ENCODE results near the gene LIN9.

LIN9 gene

GRCh38 chr1:226353698-226354525 lies 44.9 kb upstream of the LIN9 start:
- Histone ChIP-seq H3K79me2 (ENCODE audit: control insufficient read depth, insufficient read depth, low read length, poor library complexity) (no peaks in the 10 kb centered on the region), H3K14ac (ENCODE audit: low read length) (no peak overlapping the region), H4K91ac (ENCODE audit: low read depth, low read length) (no peak overlapping the region), H2AK5ac (ENCODE audit: low read length) (no peak overlapping the region), H2BK12ac (ENCODE audit: low read length) (no peak overlapping the region), H3K9me3 (ENCODE audit: insufficient read depth, low read depth, low read length) (no peaks in the 10 kb centered on the region), H3K27ac (ENCODE audit: low read depth, low read length) (no peak overlapping the region), H3K36me3 (ENCODE audit: control insufficient read depth in 1 of 2, insufficient read depth in 2 of 2, low read length in 2 of 2) (peaks cover 3 to 12% of the 10 kb centered on the region in 2 experiments), H3K27me3 (ENCODE audit: insufficient read depth, low read length) (no peaks in the 10 kb centered on the region), H3K4me3 (ENCODE audit: low read depth, low read length) (no peak overlapping the region), H4K8ac (ENCODE audit: low read depth, low read length) (no peak overlapping the region), H3K4me2 (ENCODE audit: low read length) (no peak overlapping the region), H3K4ac (ENCODE audit: low read depth, low read length) (no peak overlapping the region), H3K4me1 (ENCODE audit: control insufficient read depth in 1 of 2, insufficient read depth in 2 of 2, low read length in 2 of 2) (peaks cover 6% of the 10 kb centered on the region in 2 experiments), H2BK5ac (ENCODE audit: low read depth, low read length, poor library complexity) (no peak overlapping the region), H3K9ac (ENCODE audit: low read length) (no peak overlapping the region), H2AFZ (ENCODE audit: insufficient read depth, low read length, poor library complexity) (no peak overlapping the region), H2BK120ac (ENCODE audit: insufficient read depth, low read length, poor library complexity) (no peak overlapping the region), H3K18ac (ENCODE audit: low read length) (no peak overlapping the region), H3K79me1 (ENCODE audit: low read length) (no peaks in the 10 kb centered on the region), H4K12ac (ENCODE audit: low read depth, low read length) (no peak overlapping the region), H3K23ac (ENCODE audit: low read length) (no peak overlapping the region)
- DNase-seq = no peak
- no CpG with 5 or more reads among the region's 15 CpGs for WGBS (ENCODE audit: extremely low coverage, insufficient coverage, insufficient read length)

- Histone ChIP-seq H2BK120ac (ENCODE audit: insufficient read depth, low read length, poor library complexity) (no peak overlapping the region), H3K27me3 (ENCODE audit: insufficient read depth, low read length) (no peaks in the 10 kb centered on the region), H3K14ac (ENCODE audit: low read length) (no peak overlapping the region), H2BK5ac (ENCODE audit: low read depth, low read length, poor library complexity) (no peak overlapping the region), H3K79me1 (ENCODE audit: low read length) (no peaks in the 10 kb centered on the region), H3K4me3 (ENCODE audit: low read depth, low read length) (no peak overlapping the region), H3K18ac (ENCODE audit: low read length) (no peak overlapping the region), H2BK12ac (ENCODE audit: low read length) (no peak overlapping the region), H3K4ac (ENCODE audit: low read depth, low read length) (no peak overlapping the region), H3K4me1 (ENCODE audit: control insufficient read depth in 1 of 2, insufficient read depth in 2 of 2, low read length in 2 of 2) (peaks cover 6% of the 10 kb centered on the region in 2 experiments), H4K8ac (ENCODE audit: low read depth, low read length) (no peak overlapping the region), H3K36me3 (ENCODE audit: control insufficient read depth in 1 of 2, insufficient read depth in 2 of 2, low read length in 2 of 2) (peaks cover 3 to 4% of the 10 kb centered on the region in 2 experiments), H3K23ac (ENCODE audit: low read length) (no peak overlapping the region), H2AK5ac (ENCODE audit: low read length) (no peak overlapping the region), H3K79me2 (ENCODE audit: control insufficient read depth, insufficient read depth, low read length, poor library complexity) (no peaks in the 10 kb centered on the region), H4K91ac (ENCODE audit: low read depth, low read length) (no peak overlapping the region), H4K12ac (ENCODE audit: low read depth, low read length) (no peak overlapping the region), H2AFZ (ENCODE audit: insufficient read depth, low read length, poor library complexity) (no peak overlapping the region), H3K27ac (ENCODE audit: low read depth, low read length) (no peak overlapping the region), H3K9me3 (ENCODE audit: insufficient read depth, low read depth, low read length) (no peaks in the 10 kb centered on the region), H3K9ac (ENCODE audit: low read length) (no peak overlapping the region), H3K4me2 (ENCODE audit: low read length) (no peak overlapping the region)
- no peak for DNase-seq
- WGBS (ENCODE audit: extremely low coverage, insufficient coverage, insufficient read length) = no CpG with 5 or more reads among the region's 3 CpGs
These were observed 42.7 kb upstream of the LIN9 start for GRCh38 chr1:226351709-226352108.

GRCh38 chr1:226350519-226350865 lies 41.5 kb upstream of the LIN9 start:
- H3K18ac ChIP-seq (ENCODE audit: low read length) = no peak overlapping the region
- H3K4me3 ChIP-seq (ENCODE audit: low read depth, low read length) = no peak overlapping the region
- WGBS (ENCODE audit: extremely low coverage, insufficient coverage, insufficient read length) = no CpG with 5 or more reads among the region's 9 CpGs

GRCh38 chr1:226349801-226350518 lies 41.0 kb upstream of the LIN9 start:
- Histone ChIP-seq H3K4me1 (ENCODE audit: control insufficient read depth in 1 of 2, insufficient read depth in 2 of 2, low read length in 2 of 2) (peaks cover 6% of the 10 kb centered on the region in 2 experiments), H3K9me3 (ENCODE audit: insufficient read depth, low read depth, low read length) (no peaks in the 10 kb centered on the region), H3K27me3 (ENCODE audit: insufficient read depth, low read length) (no peaks in the 10 kb centered on the region), H3K4ac (ENCODE audit: low read depth, low read length) (no peak overlapping the region), H3K27ac (ENCODE audit: low read depth, low read length) (no peak overlapping the region), H3K36me3 (ENCODE audit: control insufficient read depth in 1 of 2, insufficient read depth in 2 of 2, low read length in 2 of 2) (no peaks in the 10 kb centered on the region), H4K91ac (ENCODE audit: low read depth, low read length) (no peak overlapping the region), H3K79me2 (ENCODE audit: control insufficient read depth, insufficient read depth, low read length, poor library complexity) (no peaks in the 10 kb centered on the region), H3K79me1 (ENCODE audit: low read length) (no peaks in the 10 kb centered on the region), H2BK12ac (ENCODE audit: low read length) (no peak overlapping the region), H2BK120ac (ENCODE audit: insufficient read depth, low read length, poor library complexity) (no peak overlapping the region), H2AFZ (ENCODE audit: insufficient read depth, low read length, poor library complexity) (no peak overlapping the region), H4K8ac (ENCODE audit: low read depth, low read length) (no peak overlapping the region), H3K4me3 (ENCODE audit: low read depth, low read length) (no peak overlapping the region), H2BK5ac (ENCODE audit: low read depth, low read length, poor library complexity) (no peak overlapping the region), H4K12ac (ENCODE audit: low read depth, low read length) (no peak overlapping the region), H3K14ac (ENCODE audit: low read length) (no peak overlapping the region), H3K9ac (ENCODE audit: low read length) (no peak overlapping the region), H3K18ac (ENCODE audit: low read length) (no peak overlapping the region), H2AK5ac (ENCODE audit: low read length) (no peak overlapping the region), H3K4me2 (ENCODE audit: low read length) (no peak overlapping the region), H3K23ac (ENCODE audit: low read length) (no peak overlapping the region)
- DNase-seq = peak; percentile 56 to 76
- WGBS (ENCODE audit: extremely low coverage, insufficient coverage, insufficient read length) = no CpG with 5 or more reads among the region's 18 CpGs

More at GRCh38 chr1:226350519-226350865, 41.5 kb upstream of the LIN9 start:
- H3K36me3 ChIP-seq (ENCODE audit: control insufficient read depth in 1 of 2, insufficient read depth in 2 of 2, low read length in 2 of 2) = peaks cover 0 to under 1% of the 10 kb centered on the region in 2 experiments
- no peak overlapping the region for H2BK12ac ChIP-seq (ENCODE audit: low read length)
- no peak overlapping the region for H2AK5ac ChIP-seq (ENCODE audit: low read length)
- H3K79me2 ChIP-seq (ENCODE audit: control insufficient read depth, insufficient read depth, low read length, poor library complexity) = no peaks in the 10 kb centered on the region
- no peak overlapping the region for H2AFZ ChIP-seq (ENCODE audit: insufficient read depth, low read length, poor library complexity)
- no peak overlapping the region for H3K4ac ChIP-seq (ENCODE audit: low read depth, low read length)
- no peak overlapping the region for H4K12ac ChIP-seq (ENCODE audit: low read depth, low read length)
- H4K91ac ChIP-seq (ENCODE audit: low read depth, low read length) = no peak overlapping the region
- no peaks in the 10 kb centered on the region for H3K27me3 ChIP-seq (ENCODE audit: insufficient read depth, low read length)
- no peaks in the 10 kb centered on the region for H3K9me3 ChIP-seq (ENCODE audit: insufficient read depth, low read depth, low read length)
- no peak overlapping the region for H3K9ac ChIP-seq (ENCODE audit: low read length)
- no peak overlapping the region for H4K8ac ChIP-seq (ENCODE audit: low read depth, low read length)
- no peak for DNase-seq
- H3K27ac ChIP-seq (ENCODE audit: low read depth, low read length) = no peak overlapping the region
- H3K23ac ChIP-seq (ENCODE audit: low read length) = no peak overlapping the region
- no peak overlapping the region for H3K14ac ChIP-seq (ENCODE audit: low read length)
- H3K4me2 ChIP-seq (ENCODE audit: low read length) = no peak overlapping the region
- H3K79me1 ChIP-seq (ENCODE audit: low read length) = no peaks in the 10 kb centered on the region
- H3K4me1 ChIP-seq (ENCODE audit: control insufficient read depth in 1 of 2, insufficient read depth in 2 of 2, low read length in 2 of 2) = peaks cover 6% of the 10 kb centered on the region in 2 experiments
- no peak overlapping the region for H2BK120ac ChIP-seq (ENCODE audit: insufficient read depth, low read length, poor library complexity)
- no peak overlapping the region for H2BK5ac ChIP-seq (ENCODE audit: low read depth, low read length, poor library complexity)

All from trophoblast cell (in vitro differentiated cells and primary cell).